Suprapubic skin (tissue), 4 donors: Measurements from ENCODE around the gene AP5B1.

Source experiments
- EP300 ChIP-seq: sonication (generic); formaldehyde crosslinking; IDR thresholded peaks from one replicate; pipeline ENCODE4 v1.6.1; 2017; ENCODE audit warnings: antibody characterized with exemption
- POLR2A ChIP-seq, 2 donors: fragments of 450-650 bp; IDR thresholded peaks; one replicate each; pipeline ENCODE4 v1.6.1; 2017; ENCODE audit warnings: antibody characterized with exemption in 2 of 2, mild to moderate bottlenecking in 2 of 2, moderate library complexity in 2 of 2
- POLR2AphosphoS5 ChIP-seq, 3 donors: sonication (generic); formaldehyde crosslinking; IDR thresholded peaks; one replicate each; pipeline ENCODE4 v1.6.1; 2017; ENCODE audit warnings: antibody characterized with exemption in 3 of 3
- TF ChIP-seq, protein P1 (sequence below), 2 donors: fragments of 200-600 bp in 1 of 2; fragments of 450-650 bp in 1 of 2; sonication (generic) in 1 of 2; IDR thresholded peaks; one replicate each; pipeline ENCODE4 v1.5.1; 2016 to 2019; ENCODE audit warnings: antibody characterized with exemption in 2 of 2, mild to moderate bottlenecking in 1 of 2, moderate library complexity in 1 of 2

DNA sequence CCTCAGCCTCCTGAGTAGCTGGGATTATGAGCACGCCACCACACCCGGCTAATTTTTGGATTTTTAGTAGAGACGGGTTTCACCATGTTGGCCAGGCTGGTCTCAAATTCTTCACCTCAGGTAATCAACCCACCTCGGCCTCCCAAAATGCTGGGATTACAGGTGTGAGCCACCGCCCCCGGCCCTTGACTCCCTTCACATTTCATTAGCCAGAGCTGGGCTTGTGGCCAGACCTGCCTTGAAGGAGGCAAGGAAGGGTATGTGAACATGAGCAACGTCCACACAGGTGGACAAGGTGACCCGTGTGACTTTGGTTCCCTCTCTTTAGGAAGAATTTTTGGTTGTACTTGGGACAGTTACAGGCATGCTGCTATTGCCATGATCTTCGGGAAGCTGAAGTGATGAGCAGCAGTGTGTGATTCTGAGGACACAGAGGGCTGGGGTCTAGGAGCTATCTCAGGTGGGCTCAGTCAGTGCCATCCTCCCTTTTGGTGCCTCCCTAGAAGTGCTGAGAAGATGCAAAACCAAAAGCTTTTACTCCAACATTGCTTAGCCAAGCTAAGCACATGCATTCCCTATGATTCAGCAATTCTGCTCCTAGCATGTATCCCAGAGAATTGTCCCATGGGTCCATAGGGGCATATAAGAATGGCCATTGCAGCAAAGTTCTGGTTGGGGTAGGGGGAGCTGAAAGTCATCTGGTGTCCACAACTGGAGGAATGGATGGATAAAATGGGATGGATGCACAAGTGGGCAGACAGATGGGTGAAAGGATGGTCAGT lies 6.1 kb downstream of the AP5B1 start:
- TF ChIP-seq EP300 (no peak), POLR2A (IDR thresholded peaks at IDR 0.05) (no peak), POLR2AphosphoS5 (IDR thresholded peaks at IDR 0.05) (no peak)
- TF ChIP-seq, protein P1, sequence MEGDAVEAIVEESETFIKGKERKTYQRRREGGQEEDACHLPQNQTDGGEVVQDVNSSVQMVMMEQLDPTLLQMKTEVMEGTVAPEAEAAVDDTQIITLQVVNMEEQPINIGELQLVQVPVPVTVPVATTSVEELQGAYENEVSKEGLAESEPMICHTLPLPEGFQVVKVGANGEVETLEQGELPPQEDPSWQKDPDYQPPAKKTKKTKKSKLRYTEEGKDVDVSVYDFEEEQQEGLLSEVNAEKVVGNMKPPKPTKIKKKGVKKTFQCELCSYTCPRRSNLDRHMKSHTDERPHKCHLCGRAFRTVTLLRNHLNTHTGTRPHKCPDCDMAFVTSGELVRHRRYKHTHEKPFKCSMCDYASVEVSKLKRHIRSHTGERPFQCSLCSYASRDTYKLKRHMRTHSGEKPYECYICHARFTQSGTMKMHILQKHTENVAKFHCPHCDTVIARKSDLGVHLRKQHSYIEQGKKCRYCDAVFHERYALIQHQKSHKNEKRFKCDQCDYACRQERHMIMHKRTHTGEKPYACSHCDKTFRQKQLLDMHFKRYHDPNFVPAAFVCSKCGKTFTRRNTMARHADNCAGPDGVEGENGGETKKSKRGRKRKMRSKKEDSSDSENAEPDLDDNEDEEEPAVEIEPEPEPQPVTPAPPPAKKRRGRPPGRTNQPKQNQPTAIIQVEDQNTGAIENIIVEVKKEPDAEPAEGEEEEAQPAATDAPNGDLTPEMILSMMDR (IDR thresholded peaks at IDR 0.05), result no peak
